HG02852 (cell line): Measurements from ENCODE around the gene TRPV4.

ENCODE experiments used
- ATAC-seq: cut with Tn5 transposase; IDR thresholded peaks from one replicate; pipeline ENCODE4 v1.9.1; 2021; ENCODE audit warnings: mild to moderate bottlenecking, moderate library complexity; ENCODE audit not compliant: unreplicated experiment

The TRPV4 gene

DNA sequence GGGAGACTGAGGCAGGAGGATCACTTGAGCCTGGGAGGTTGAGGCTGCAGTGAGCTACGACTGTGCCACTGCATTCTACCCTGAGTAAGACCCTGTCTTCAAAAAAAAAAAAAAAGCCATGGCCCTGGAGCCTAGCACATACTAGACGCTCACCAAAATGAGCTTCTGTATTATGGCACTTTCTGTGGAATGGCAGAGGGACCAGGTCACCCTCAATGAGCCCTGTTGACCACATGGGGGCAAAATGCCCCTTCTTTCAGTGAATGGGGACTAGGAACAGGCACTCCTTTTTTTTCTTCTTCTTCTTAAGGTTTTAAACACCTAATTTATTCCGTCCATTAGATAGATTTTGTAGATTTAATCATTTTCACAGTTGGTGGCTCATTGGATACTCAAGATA lies 69.1 kb downstream of the TRPV4 start:
- ATAC-seq: no peak

DNA sequence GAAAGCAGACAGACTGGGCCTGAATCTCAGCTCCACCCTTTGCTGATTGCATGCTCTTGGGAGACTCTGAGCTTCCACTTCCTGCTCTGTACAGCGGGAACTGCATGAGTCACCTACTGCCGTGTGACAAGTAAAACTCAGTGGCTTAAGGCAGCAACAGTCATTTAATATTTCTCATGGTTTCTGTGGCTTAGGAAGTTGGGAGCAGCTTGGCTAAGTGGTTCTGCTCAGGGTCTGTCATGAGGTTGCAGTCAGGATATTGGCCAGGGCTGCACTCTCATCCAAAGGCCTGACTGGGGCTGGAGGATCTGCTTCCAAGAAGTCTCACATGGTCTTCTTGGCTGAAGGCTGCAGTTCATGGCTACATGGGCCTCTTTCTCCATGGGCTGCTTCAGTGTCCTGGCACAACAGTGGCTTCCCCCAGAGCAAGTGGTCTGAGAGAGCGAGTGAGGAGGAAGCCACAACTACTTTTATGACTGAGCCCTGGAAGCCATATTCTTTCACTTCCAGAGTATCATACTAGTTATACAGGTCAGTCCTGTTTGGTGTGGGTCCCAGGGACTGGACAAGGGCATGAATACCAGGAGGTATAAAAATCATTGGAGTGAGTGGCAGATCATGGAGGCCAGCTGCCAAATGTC lies 69.9 kb downstream of the TRPV4 start:
- ATAC-seq: no peak

DNA sequence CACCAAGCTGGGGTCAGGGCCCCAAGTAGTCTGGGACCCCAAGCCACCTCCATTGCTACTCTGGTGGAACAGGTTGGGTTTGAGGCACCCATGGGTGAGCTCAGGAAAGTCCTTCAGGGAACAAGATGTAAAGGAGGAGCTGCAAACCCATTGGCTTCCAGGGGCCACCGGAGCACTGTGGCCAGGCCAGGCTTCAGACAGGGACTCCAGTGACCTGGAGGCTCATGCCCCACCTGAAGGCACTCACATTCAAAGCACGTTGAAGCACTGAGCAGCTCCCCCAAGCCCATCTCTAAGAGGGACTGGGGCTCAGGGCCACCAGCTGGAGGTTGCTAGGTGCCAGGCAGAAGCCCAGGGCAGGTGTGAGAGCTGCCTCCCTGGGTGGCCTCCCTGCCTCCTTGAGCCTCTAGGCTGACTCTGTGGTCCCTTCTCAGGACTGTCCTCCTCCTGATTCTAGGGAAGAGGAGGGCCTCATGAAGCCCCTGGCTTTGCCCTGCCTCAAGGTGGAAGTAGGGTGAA lies 70.5 kb downstream of the TRPV4 start:
- no peak for ATAC-seq

DNA sequence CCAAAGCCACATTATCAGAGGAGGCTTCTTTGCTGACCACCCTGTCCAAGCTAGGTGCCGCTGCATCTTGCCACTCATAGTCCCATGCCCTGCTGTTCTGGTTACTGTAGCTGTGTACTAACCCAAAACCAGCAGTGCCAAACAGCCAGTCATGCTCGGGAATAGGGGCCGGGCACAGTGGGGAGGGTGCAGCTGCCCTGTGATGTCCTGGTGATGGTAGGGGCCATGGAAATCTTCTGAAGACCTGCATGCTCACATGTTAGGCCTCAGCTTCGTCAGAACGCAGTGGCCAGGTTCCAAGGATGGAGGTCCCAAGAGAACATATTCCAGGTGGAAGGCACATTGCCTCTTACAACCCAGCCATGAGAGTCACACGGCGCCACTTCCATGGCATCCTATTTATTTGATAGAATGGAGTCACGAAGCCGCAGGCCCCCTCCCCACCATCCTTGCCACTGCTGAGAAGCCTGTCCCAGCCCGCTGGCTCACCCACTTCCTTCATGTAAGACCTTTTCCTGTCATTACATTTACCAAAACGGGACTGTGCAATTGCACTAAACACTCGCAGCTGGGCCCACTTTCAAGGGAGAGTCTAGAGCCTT lies 71.0 kb downstream of the TRPV4 start:
- no peak for ATAC-seq

DNA sequence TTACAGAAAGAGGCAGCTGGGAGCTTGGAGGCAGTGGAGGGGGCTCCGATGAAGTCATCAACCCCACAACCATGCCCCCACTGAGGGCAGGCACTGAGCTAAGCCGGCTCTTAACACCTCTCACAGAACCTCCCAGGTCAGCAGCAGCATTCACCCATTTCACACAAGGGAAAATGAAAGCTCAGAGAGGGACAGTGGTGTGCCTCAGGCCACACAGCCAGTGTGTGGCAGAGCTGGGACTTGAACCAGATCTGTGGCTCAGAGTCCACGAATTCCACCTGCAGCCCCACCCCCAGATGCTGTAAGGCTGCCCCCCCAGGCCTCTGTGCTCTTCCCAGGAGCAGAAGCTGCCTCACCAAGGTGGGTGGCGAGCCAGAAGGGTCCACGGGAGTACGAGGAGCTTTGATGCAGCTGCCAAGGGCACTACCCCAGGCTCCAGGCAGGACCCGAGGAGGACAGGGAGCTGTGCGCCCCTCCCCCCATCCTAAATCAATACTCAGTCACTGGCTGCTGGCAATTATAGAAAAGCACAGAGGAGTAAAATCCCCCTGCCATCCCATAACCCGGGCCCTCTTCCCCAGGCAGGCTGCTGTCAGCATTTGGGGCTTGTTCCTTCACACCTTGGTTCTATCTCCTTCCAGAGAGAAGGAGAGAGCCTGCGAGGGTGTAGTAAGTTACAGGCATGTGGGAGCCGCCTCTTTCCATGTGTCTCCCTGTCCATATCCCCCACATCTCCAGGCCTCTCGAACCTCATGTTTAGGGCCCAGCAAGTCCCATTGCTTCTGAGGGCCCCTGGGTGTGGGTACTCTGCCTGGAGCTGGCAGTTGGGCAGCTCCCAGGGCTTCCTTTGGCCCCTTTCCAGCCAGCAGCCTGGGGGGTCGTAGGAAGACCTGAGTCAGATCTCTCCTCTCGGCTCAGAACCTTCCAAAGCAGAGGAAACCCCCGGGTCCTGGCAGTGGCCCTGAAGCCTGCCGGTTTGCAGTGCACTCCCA lies 72.0 kb downstream of the TRPV4 start:
- ATAC-seq: no peak

DNA sequence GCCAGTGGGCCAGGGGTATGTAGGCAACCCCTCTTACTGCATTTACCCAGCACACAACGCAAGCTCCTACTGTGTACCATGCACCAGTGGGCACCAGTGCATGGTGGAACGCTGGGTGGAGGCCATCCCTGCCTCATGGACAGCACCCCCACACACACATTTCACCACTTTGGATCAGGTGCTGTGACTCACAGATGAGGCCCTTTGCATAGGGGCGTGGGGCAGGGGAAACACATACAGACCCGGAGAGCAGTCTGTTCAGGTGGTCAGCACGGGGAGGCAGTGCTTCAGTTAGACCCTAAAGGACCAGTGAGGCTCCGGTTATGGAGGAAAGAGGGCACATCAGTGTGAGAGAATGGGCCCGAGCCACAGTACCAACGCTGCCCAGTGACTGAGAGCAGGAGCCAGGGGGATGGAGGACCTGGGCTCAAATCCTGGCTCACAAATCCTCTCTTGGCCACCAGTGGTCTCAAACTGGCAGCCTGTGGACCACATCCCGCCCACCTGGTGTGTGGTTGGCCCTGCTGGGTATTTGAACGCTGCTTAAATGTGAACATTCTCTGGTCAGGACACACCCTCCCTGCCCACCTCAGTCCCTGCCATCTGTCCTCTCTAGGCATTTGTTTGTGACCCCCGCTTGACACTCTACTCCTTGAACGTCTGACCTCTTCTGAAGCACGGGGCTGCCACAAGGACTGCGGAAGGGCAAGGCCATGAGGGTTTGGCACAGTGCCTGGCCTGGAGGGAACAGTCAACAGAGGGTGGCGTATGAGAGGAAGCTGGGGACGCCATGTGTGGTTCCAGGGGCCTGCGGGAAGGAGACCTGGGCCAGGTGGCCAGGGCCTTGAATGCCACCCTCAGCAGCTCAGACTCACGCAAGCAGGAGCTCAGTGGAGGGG lies 72.9 kb downstream of the TRPV4 start:
- no peak for ATAC-seq

DNA sequence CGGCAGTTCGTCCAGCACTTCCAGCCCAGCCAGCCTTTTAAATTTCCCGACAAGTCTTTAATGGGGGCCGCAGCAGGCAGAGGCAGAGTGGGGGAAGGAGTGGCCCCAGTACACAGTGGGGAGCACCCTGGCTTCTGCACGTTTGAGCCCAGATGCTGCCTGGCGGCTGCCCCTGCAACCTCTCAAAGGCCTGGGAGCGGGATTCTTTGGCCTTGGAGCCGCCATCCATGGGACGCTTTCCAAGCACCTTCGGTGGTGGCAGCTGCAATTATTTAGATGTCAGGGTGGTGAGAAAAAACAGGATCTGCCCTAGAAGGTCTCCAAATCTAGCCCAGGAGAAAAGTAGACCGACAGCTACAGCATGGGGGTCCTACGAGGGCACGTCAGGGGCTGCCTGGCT lies 73.6 kb downstream of the TRPV4 start:
- ATAC-seq: no peak

DNA sequence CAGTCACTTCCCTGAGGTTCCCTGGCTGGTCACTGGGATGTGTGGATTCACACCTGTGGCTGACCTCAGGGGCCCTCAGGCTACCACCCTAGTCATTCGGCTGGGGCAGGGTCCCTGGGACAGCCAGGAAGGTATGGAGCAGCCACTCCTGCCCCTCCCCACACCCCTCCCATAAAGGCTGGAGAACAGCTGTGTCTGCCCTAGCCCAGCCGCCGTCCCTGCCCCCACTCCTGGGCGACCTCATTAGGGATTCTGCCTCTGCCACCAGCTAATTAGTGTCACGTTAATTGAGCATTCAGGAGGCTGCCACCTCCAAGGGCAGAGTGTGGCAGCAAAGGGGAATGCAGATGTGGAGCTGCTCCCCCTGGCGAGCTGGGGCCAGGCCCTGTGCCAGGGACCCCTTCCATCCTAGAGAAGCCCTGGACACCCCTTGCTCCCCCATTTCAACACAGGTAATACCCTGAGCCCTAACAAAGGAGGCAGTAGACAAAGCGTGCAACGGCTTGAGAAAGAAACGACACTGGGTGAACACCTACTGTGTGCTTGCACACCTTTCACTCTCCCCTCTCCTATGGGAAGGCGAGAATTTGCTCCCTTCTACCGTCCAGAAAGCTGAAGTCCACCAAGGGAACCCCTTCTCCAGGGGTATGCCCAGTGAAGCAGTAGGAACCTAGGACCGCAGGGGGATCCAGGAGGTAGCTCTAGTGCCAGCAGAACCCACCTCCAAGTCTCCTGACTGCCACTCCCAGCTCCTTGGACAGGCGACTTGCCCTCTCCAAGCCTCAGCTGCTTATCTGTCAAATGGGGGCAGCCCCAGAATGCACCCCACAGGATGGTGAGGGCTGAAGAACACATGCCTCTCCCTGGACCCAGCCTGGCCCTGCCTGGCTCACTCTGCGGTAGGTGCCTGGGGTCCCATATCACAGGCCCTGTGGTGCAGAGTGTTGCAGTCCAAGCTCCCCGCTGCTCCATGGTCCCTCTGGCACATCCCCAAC lies 74.5 kb downstream of the TRPV4 start:
- ATAC-seq: no peak

DNA sequence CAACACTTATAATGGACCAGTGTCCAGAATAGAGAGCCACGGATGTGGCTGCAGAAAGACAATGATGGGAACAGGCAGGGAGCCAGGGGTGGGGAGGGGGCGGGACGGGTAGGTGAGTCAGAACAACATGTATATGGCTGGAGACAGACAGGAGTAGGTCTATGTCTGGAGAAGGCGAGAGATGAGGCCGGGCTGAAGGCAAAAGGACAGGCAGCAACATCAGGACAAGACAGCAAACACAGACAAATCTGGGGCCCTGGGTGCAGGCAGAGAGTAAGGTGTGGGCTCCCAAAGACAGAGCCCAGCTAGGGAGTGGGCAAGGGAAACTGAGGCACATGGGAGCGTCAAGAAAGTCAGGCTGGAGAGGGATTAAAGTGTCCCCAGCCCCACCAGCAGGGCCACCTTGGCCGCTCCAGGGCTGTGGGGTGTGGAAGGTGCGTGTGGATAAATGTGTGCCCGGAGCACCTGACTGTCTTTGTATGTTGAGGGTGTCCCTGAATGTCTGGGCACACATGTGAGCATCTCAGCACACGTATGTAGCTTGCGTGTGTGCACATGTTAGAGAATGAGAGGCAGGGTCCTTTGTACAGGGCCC lies 75.4 kb downstream of the TRPV4 start:
- no peak for ATAC-seq

DNA sequence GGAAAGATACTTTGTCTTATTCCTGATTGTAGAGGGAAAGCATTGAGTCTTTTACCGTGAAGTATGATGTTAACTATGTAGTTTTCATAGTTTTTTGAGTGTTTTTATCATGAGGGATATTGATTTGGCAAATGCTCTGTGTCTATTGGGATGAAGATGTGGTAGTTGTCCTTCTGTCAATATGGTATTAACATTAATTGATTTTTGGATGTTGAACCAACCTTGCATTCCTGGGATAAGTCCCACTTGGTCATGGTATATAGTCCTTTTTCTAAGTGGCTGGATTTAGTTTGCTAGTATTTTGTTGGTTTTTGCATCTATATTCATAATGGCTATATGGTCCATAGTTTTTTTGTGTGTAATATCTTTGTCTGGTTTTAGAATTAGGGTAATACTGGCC lies 76.7 kb downstream of the TRPV4 start:
- no peak for ATAC-seq

DNA sequence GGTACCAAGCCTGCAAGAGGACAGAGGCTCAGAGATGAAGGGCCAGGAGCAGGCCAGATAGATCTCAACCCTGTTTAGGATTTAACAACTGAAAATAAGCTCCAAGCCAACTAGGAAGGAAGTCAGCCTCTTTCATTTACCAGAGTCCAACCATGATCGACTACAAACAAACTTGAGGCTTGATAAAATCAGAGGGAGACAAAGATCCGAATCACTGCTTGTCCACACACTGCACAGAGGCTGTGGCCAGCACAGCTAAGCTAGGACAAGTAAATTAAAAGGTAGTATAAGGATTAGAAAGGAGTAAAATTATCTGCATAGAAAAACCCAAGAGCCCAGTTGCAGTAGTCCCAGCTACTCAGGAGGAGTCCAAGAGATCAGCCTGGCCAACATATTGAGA lies 79.2 kb downstream of the TRPV4 start:
- ATAC-seq: no peak

DNA sequence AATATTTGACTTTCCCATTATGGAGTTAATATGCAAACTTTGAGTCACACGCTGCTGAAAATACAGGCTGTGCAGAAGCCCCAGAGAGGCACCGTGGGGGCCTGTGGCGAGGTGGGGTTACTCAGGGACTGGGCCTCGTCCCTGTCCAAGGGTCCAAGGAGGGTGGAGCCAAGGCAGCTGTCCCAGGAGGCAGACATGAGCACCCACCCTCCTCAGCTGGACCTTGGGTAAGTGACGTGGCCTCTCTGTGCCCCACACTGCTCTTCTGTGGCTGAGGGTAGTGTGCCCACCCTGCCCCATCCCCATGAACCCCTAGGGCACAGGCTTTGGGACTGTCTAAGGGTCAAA lies 80.2 kb downstream of the TRPV4 start:
- no peak for ATAC-seq

DNA sequence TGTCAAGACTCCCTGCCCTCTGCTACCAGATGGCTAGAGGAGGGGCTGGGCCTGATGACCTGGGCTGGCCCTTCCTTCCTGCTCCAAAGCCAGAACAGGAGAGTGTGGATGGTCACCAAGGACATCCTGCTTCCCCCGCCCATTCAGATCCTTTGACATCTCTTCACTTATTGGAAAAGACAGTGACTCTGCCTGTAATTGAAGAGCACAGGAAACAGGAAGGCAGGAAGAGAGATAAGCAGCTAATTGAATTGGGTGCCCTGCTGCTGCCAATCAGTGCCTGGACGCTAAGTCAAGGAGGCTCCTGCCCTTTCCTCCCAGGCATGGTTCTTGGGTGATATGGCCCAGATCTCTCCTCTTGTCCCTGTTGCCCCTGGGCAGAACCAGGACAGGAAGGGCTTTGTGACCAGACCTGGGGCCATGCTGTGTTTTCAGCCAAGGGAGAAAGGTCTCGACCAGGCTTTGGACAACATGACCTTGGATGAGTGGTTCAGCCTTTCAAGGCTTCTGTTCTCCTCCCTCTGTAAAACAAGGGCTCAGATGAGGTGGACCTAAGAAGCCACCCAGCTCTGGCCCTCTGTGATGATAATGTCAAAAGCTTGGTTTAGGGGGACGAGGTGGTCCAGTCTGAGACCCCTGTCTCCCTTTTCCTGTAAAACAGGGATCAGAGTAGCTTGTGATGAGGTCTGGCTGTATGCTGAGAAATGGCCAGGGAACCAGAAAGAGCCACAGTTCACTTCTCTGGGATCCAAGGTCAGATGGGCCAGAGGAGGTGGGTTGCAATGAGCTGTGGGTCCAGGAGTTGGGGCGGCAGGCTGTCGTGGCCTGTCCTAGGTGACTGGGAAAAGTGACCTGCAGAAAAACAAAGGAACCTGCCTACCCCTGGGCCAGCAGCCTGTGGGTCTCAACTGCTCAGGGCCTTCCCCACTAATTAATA lies 80.8 kb downstream of the TRPV4 start:
- ATAC-seq: no peak

DNA sequence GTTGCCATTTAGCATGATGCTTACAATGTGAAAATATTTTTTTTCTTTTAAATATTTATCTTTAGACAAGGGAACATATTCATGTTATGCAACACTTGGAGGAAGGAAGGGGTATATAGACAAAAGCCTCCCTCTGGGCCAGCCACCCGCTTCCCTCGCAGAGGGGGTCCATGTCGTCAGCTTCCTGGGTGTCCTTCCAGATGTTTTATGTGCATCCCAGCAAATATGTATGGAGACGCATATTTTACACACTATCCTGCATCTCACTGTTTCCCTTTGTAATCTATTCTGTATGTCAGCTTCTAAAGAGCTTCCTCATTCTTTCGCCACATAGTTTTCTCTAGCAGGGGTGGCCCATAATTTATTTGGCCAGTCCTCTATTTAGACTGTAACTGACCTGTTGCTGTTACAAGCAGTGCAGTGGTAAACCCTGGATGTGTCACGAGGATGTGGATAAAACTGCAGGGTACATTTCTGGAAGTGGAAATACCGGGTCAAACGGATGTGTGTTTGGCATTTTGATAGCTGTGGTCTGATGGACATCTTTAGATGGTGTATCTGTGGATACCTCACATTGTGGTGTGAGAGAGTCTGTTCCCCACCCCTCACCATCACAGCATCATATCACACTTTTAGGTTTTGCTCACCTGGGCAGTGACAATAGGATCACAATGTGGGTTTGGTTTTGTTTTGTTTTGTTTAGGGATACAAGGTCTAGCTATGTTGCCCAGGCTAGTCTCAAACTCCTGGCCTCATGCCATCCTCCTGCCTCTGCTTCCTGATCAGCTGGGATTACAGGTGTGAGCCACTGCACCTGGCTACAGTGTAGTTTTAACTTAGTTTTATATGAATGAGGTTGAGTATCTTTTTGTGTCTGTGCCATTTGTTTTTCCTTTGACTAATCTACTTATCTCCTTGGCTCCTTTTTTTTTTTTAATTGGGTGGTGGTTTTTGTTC lies 87.9 kb downstream of the TRPV4 start:
- ATAC-seq: no peak

DNA sequence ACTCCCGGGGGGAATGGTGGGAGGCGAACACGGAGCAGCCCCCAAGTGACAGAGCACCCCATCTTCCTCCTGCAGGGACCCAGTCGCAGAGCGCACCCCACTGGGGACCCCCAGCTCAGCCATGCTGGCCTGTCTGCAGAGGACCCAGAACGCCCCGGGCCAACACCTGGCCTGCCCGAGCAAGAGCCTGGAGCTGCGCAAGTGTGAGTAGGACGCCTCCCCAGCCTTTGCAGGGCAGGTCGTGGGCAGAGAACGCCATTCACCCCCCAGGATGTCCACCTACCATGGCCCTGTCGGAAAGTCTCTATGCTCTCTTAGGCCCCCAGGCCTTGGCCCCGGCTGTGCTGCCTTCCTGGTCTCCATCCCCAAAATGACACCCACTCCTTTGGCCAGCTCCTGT lies 89.2 kb downstream of the TRPV4 start:
- no peak for ATAC-seq

DNA sequence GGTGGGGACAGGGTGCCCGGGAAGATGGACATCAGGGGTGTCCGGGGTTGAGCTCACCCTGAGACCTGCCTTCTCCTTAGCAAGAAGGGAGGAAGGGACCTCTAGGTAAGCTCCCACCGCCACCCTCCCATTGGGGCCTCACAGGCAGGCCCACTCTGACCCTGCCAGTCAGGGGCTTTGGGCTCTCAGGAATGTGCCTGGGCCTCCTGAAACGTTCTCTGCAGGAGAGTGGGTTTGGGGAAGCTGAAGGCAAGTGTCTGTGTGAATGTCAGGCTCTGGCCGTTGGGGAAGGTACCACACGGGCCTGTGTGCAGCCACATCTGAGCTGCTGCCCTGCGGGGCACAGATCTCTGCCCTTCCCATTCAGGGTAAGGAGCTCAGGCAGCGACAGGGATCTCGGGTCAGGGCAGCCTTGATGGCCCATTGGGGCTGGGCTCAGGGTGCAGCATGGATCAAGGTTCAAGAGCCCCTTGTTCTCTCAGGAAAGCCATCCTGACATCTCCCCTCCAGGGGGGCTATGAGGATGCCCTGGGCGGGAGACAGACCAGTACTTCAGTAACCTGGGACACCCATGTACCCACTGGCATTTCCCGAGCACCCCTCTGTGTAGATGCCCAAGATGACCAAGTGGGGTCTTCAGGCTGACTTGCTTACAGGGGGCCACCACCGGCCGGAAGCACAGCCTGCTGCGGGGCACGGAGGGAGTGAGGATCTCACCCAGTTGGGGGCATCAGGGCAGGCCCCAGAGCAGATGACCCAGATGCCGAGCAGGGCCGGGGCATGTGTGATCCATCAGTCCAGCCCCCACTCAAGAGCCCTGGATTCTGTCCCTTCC lies 89.9 kb downstream of the TRPV4 start:
- no peak for ATAC-seq
